Measurements from ENCODE around the gene PEX11A.
"Not testable (repeated sequence)": the region's sequence is repeated elsewhere in the genome, so short reads cannot be mapped to it uniquely, and the experiment has no call there.

Gene PEX11A

DNA sequence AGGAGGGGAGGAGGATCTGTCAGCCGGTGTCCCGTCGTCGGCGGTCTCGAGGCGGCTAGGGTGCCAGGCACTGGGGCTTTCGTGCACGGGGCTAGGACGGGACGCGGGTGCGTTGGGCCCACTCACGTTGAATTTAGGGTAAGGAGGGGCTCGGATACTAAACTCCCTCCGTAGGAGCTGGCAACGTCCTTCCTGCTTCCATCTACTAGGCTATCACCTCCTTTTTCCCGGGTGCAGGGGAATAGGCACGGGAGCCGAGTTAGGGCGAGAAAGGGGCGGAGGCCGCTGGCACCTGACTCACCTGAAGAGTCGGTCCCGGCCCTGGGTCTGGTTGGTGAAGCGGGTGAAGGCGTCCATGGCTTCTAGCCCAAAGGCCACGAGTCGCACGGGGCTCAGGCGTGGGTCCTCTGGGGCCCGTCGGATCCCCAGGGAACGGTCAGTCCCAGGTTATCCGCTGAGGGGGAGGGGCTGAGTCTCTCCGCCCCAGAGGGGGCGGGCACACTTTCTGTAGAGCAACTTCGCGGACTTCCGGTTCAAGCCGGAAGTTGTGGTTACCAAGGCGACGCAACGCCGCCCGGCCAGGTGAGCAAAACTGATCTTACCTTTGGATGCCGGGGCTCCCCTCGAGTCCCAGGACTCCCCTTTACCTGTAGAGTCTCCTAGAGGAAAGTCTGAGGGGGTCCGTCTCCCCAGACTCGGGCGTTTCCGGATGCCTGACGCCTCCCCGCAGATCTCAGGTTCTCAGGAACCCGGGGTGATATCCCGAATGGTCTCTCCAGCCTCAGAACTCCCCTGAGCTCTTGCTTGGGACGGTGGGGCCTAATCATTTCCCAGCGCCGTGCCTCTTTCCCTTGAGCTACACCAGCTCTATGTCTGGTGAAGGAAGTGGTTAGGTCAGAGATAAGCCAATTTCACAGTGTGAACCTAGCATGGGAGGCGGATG lies at the start of gene PEX11A, which contains the start of gene WDR93:
Gene PEX11A (minus strand): TSS at position 479 of the 943 bp plus-strand sequence. CDS start 122 bp downstream, at position 357.
Gene WDR93 (plus strand): TSS at position 536 of the 943 bp plus-strand sequence. CDS start 10,936 bp downstream, outside the sequence.
- DNase-seq, result peak; percentile 52 to 78 (median 72)

DNA sequence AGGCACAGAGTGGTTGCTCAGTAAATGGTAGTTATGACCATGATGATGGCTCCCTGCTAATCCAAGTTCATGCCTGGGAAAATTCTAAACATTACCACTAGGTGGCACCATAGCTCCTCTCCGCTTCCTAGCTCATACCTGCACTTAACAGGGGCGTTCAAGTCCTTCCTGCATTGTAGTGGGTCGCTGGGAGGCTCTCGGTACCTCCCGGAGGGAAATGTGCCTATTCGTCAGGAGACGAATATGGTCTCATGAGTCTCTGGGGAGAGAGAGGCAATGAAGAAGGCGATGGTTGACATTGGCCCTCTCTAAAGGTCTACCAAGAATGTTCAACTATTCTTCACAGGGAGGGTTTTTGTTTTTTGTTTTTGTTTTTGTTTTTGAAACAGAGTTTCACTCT lies 49.6 kb upstream of the PEX11A start:
- DNase-seq, result peak; percentile 15 to 79 (median 39)

- no peak for DNase-seq
Observed at GRCh38 chr15:89735773-89736172, 45.2 kb upstream of the PEX11A start.

DNA sequence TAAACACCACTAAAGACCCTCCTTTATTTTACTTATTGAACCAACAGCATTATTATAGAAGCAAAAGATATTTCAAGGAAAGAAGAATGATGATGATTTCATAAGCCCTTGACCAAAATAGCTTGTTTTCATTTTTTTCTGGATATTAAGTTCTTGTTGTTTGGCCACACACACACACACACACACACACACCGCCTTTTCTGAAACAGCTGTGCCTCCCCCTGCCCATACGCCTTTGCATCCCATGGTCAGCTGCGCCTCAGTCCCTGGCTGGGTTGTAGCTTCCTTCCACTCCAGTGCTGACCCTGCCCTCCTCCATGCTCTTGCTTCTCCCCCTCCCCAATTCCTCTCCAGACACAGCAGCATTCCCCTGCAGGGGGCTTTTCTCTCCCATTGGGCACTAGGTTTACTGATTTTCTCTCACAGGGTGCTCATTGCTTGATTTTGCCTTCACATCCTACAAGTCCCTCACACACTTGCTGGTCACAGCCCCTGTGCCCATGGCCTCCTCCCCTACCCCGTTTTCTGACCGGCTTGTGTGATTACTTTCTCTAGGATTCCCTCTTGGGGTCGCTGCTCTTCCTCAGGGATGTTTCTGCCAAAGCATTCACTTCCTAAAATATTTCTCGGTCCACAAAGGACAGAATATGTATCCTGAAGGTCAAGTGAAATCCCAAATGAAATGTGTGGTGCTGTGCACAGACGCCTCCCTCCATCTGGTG lies 42.1 kb upstream of the PEX11A start:
- DNase-seq, result no peak

- no peak for DNase-seq
Observed at GRCh38 chr15:89731275-89731674, 40.7 kb upstream of the PEX11A start.

DNA sequence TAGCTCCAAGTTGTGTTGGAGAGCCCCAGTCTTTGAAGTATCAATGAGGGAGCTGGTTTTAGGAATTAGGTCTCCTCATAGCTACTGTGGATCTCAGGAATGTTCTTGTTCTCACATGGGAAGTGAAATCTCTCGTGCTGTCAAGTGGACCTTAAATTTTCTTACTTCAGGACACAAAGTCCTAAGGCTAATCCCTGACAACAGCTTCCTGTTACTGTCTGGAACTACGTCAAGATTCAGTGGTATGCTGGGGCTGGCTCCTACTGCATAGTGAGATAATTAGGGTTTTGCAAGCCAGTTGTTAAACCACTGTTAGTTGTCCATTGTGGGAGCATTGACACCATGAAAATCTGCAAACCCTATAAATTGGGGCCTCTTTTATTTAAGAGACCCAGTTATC lies 37.7 kb upstream of the PEX11A start:
- DNase-seq, result no peak

- DNase-seq, result no peak
Observed at GRCh38 chr15:89725064-89725463, 34.5 kb upstream of the PEX11A start.

DNA sequence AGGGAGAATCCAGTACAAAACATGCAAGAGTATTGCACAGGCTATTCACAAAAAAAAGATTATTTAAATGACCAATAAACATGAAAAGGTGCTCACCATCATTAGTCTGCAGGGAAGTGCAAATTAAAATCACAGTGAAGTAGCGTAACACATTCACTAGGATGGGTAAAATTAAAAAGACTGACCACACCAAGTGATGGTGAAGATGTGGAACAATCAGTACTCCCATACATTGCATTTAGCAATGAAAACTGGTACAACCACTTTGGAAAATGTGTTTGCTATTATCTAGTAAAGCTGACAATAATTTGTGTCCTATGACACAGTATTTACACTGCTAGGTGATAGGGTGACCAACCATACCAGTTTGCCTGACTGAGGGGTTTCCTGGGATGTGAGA lies 34.1 kb upstream of the PEX11A start:
- no peak for DNase-seq

DNA sequence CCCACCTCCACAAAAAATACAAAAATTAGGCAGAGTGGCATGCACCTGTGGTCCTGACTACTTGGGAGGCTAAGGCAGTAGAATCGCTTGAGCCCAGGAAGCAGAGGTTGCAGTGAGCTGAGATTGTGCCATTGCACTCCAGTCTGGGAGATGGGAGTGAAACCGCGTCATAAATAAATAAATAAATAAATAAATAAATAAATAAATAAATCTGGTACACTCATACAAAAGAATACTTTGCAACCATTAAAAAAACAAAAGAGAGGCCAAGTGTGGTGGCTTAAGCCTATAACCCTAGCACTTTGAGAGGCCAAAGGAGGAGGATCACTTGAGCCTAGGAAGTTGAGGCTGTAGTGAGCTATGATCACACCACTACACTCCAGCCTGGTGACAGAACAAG lies 32.5 kb upstream of the PEX11A start:
- no peak for DNase-seq

- no peak for DNase-seq
Observed at GRCh38 chr15:89714775-89715174, 24.2 kb upstream of the PEX11A start.

- DNase-seq, result no peak
Observed at GRCh38 chr15:89707577-89707976, 17.0 kb upstream of the PEX11A start.

DNA sequence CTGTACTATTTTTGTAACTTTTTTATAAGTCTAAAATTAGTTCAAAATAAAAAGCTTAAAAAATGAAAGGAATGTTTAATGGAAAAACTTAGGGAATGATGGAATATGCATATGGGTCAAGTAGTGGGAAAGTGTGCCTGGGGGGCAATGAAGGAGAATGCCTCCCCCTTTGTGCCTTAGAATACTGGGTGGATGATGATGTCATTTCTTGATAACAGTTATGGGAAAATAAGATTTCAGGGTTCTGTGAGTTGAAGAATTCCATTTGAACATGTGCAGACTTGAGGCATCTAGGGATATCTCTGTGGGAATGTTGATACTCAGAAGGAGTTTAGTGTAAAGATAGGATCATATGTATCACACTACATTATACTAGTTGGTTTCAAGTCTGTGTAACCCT lies 13.9 kb upstream of the PEX11A start:
- DNase-seq, result no peak

DNA sequence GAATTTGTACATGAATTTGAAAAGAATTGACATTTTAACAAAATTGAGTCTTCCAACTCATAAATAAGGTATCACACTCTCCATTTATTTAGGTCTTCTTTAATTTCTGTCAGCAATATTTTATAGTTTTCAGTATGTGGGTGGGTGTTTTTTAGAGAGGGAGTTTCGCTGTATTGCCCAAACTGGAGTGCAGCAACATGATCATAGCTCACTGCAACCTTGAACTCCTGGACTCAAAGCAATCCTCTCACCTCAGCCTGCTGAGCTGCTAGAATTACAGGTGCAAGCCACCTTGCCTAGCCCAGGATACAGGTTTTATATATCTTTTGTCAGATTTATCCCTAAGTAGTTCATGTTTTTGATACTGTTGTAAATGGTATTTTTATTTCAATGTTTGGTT lies 4.6 kb upstream of the PEX11A start:
- no peak for DNase-seq

DNA sequence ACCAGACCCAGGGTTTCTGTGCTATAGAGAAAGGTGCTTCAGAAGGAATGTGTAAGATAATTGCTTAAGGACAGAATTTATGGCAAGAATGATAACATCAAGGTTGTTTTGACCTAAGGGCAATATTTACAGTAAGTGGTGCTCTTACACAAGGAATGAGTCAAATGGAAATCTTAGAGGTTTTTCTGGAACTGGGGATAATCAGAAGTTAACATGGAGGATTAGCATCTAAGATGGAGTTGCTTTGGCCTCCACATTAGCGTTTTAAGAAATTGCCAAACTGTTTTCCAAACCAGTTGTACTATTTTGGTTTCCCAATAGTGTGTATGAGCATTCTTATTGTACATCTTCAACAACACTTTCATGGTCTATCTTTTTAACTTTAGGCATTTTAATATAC lies 3.1 kb upstream of the PEX11A start:
- no peak for DNase-seq

- DNase-seq, result no peak
Observed at GRCh38 chr15:89693091-89693490, 2.5 kb upstream of the PEX11A start.

DNA sequence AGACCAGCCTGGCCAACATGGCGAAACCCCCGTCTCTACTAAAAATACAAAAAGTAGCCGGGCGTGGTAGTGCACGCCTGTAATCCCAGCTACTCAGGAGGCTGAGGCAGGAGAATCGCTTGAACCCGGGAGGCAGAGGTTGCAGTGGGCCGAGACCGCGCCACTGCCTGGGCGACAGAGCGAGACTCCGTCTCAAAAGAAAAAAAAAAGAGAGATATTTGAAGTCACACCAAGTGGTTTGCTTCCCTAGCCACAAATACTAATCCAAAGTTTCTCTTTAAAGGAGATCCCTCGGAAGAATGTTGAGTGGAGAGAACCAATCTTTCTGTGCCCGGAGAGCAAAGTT lies 651 bp downstream of the PEX11A start:
- not testable (repeated sequence) for DNase-seq

- DNase-seq, result no peak
Observed at GRCh38 chr15:89686522-89686921, 4.0 kb downstream of the PEX11A start.

DNA sequence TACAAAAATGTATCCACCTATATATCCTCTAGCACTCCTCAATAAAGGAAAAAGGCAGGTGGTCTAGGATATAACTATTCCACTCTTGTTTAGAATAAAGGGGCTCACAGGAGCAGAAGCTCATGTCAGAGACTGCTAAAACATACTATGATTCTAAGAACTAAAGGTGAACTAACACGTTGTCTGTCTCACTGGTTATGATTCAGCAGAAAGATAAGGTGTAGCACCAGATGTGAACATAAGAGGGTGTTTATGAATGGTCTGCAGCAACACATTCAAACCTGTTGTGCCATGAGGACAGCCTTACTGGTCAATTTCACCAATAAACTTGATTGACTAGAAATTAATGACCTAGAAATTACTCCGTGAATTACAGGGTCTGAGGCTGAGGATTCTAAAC lies 4.6 kb downstream of the PEX11A start:
- no peak for DNase-seq

- DNase-seq, result no peak
Observed at GRCh38 chr15:89681146-89681545, 9.4 kb downstream of the PEX11A start.

GRCh38 chr15:89680282-89680873 lies 10.2 kb downstream of the PEX11A start:
- DNase-seq, result no peak

DNA sequence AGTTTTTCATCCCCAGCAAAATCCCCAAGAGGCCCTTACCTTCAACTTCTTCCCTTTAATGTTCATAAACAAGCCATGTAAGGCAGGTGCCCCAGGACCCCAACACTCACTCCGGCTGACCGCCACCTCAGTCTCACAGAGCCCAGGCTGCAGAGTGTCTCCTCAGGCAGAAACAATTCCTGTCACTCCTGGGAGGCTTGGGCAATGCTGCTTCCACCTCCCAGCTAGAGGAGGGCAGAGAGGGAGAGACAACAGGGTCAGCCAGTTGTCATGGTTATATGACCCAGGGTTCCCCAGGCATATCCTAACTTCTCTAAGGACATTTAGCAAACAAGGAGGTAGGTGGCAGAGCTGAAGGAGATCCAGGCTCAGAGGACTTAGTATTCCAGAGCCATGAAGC lies 11.3 kb downstream of the PEX11A start, which contains the start of gene PLIN1:
Gene PLIN1 (minus strand): TSS at position 156 of the 400 bp plus-strand sequence. CDS start 1,878 bp downstream, outside the sequence.
- no peak for DNase-seq

DNA sequence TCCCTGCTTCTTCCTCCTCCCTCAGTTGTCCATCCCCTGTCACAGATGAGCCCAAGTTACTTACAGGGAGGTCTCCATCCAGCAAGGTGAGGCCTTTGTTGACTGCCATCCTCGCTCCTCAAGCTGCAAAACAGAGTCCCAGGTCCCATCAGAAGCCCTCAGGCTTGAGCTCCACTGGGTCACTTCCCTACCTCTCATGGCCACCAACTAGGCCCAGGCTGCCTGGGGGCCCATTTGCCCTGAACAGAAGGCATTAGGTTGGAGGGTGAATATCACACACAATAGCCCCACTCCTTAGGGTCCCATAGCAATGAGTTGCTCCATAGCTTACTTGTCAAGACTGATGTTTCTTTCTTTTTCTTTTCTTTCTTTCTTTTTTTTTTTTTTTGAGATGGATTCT lies 13.2 kb downstream of the PEX11A start:
- DNase-seq, result no peak

GRCh38 chr15:89675606-89676005 lies 14.9 kb downstream of the PEX11A start:
- no peak for DNase-seq

Data from stimulated activated naive CD4-positive, alpha-beta T cell (primary cell).